ENCODE data around the gene BCL11B.

BCL11B gene

GRCh38 chr14:99286761-99287160, 14.8 kb upstream of the BCL11B start:
- no peak for DNase-seq (ENCODE audit: low spot score)

GRCh38 chr14:99284254-99285004, 12.4 kb upstream of the BCL11B start:
- DNase-seq (ENCODE audit: low spot score): no peak

- DNase-seq (ENCODE audit: low spot score): no peak
Measured at GRCh38 chr14:99282261-99283050, 10.5 kb upstream of the BCL11B start.

- DNase-seq (ENCODE audit: low spot score): no peak
Measured at GRCh38 chr14:99281396-99281795, 9.4 kb upstream of the BCL11B start.

- peak; percentile 8 for DNase-seq (ENCODE audit: low spot score)
Measured at GRCh38 chr14:99280852-99281251, 8.9 kb upstream of the BCL11B start.

- DNase-seq (ENCODE audit: low spot score): no peak
Measured at GRCh38 chr14:99280066-99280731, 8.2 kb upstream of the BCL11B start.

GRCh38 chr14:99278836-99279235, 6.8 kb upstream of the BCL11B start:
- no peak for DNase-seq (ENCODE audit: low spot score)

- DNase-seq (ENCODE audit: low spot score): no peak
Measured at GRCh38 chr14:99277530-99277929, 5.5 kb upstream of the BCL11B start.

GRCh38 chr14:99276482-99276881, 4.5 kb upstream of the BCL11B start:
- no peak for DNase-seq (ENCODE audit: low spot score)

- no peak for DNase-seq (ENCODE audit: low spot score)
Measured at GRCh38 chr14:99275222-99275584, 3.2 kb upstream of the BCL11B start.

GRCh38 chr14:99274346-99275221, 2.6 kb upstream of the BCL11B start:
- DNase-seq (ENCODE audit: low spot score): peak; percentile 72

GRCh38 chr14:99273766-99274345, 1.9 kb upstream of the BCL11B start:
- DNase-seq (ENCODE audit: low spot score): peak; percentile 8

GRCh38 chr14:99272899-99273765, 1.1 kb upstream of the BCL11B start:
- peak; percentile 27 for DNase-seq (ENCODE audit: low spot score)

GRCh38 chr14:99272632-99272898, 568 bp upstream of the BCL11B start:
- no peak for DNase-seq (ENCODE audit: low spot score)

GRCh38 chr14:99271221-99271941, 616 bp downstream of the BCL11B start:
- no peak for DNase-seq (ENCODE audit: low spot score)

- DNase-seq (ENCODE audit: low spot score): no peak
Measured at GRCh38 chr14:99270458-99271220, 1.4 kb downstream of the BCL11B start.

- no peak for DNase-seq (ENCODE audit: low spot score)
Measured at GRCh38 chr14:99268810-99269707, 2.9 kb downstream of the BCL11B start.
